Astrocyte of the cerebellum (primary cell): ENCODE data around the gene CANT1.
A peak's percentile ranks its signal among the peaks of the same experiment; 100 is the strongest.

ENCODE experiments used
- DNase-seq: peaks from one replicate; pipeline ENCODE4 v3.0.0-alpha.2; 2011; ENCODE audit warnings: low read depth
- H3K4me3 ChIP-seq: 2 replicates; pipeline ENCODE4 v1.5.1; 2011; ENCODE audit warnings: mild to moderate bottlenecking, low read depth, low read length, moderate library complexity
- CTCF ChIP-seq: IDR thresholded peaks from 2 replicates; pipeline ENCODE4 v1.5.1; 2012; ENCODE audit warnings: low read length, low read depth, moderate library complexity, mild to moderate bottlenecking; ENCODE audit errors: missing control alignments
- in situ Hi-C: cut with HindIII; loops from 2 replicates; pipeline ENCODE4 v1.10.0; 2017; ENCODE audit warnings: low sequenced_read_pairs

The CANT1 gene

GRCh38 chr17:78958641-78959127 is 50.9 kb downstream of the CANT1 start:
- no peak for DNase-seq
- in situ Hi-C loops, result no loop called here
- no peak for TF ChIP-seq CTCF
- no peak overlapping the region for H3K4me3 ChIP-seq

GRCh38 chr17:78957128-78957527 is 52.4 kb downstream of the CANT1 start:
- in situ Hi-C loops, result no loop called here
- DNase-seq, result peak; percentile 60
- no peak for TF ChIP-seq CTCF
- no peak overlapping the region for H3K4me3 ChIP-seq

- DNase-seq, result no peak
- no peak for TF ChIP-seq CTCF
- in situ Hi-C loops, result no loop called here
- no peak overlapping the region for H3K4me3 ChIP-seq
Measured at GRCh38 chr17:78956254-78956653, 53.3 kb downstream of the CANT1 start.

- no peak for DNase-seq
- no peak overlapping the region for H3K4me3 ChIP-seq
- in situ Hi-C loops, result no loop called here
- no peak for TF ChIP-seq CTCF
Measured at GRCh38 chr17:78954684-78955083, 54.9 kb downstream of the CANT1 start.

- DNase-seq, result no peak
- TF ChIP-seq CTCF, result no peak
- in situ Hi-C loops, result no loop called here
- H3K4me3 ChIP-seq, result no peak overlapping the region
Measured at GRCh38 chr17:78953356-78954350, 55.9 kb downstream of the CANT1 start.

GRCh38 chr17:78952706-78953105 is 56.9 kb downstream of the CANT1 start:
- DNase-seq, result no peak
- in situ Hi-C loops, result no loop called here
- no peak for TF ChIP-seq CTCF
- H3K4me3 ChIP-seq, result no peak overlapping the region
